Mesothelial cell of epicardium (in vitro differentiated cells): ENCODE data around the gene KDM4B. TPM values are rescaled to one million over a fixed set of nuclear protein-coding genes. Genes with fewer than 3 reads are reported as not detected.

ENCODE experiments used
- DNase-seq, 2 experiments: peaks; one replicate each; pipeline ENCODE4 v3.0.0; 2021; ENCODE audit warnings: low spot score in 2 of 2; ENCODE audit not compliant: unreplicated experiment in 2 of 2
- H3K27ac Mint-ChIP-seq: 2 replicates; pipeline ENCODE4 v1.8.0; 2021; ENCODE audit warnings: mixed read lengths
- H3K27me3 Mint-ChIP-seq: 2 replicates; pipeline ENCODE4 v1.8.0; 2021; ENCODE audit warnings: low read depth, mixed read lengths
- H3K36me3 Mint-ChIP-seq: 2 replicates; pipeline ENCODE4 v1.8.0; 2021; ENCODE audit warnings: mixed read lengths
- H3K4me1 Mint-ChIP-seq: 2 replicates; pipeline ENCODE4 v1.8.0; 2021; ENCODE audit warnings: mixed read lengths
- H3K4me3 Mint-ChIP-seq: 2 replicates; pipeline ENCODE4 v1.8.0; 2021; ENCODE audit warnings: mild to moderate bottlenecking, moderate library complexity, mixed read lengths
- H3K9me3 Mint-ChIP-seq: 2 replicates; pipeline ENCODE4 v1.8.0; 2021; ENCODE audit warnings: mixed read lengths
- CTCF ChIP-seq: fragments of 200-600 bp; sonication (generic); IDR thresholded peaks from one replicate; pipeline ENCODE4 v1.5.0; 2021; ENCODE audit warnings: antibody characterized with exemption; ENCODE audit not compliant: unreplicated experiment
- total RNA-seq: library from RNA; stranded (reverse); gene quantifications from 3 replicates; pipeline ENCODE4 v1.2.1, GENCODE V29; 2021

The KDM4B gene
- total RNA-seq, 1 donor from 2014 or later: 80.5 TPM

- Mint-ChIP-seq H3K9me3 (peaks cover 20% of the 10 kb centered on the region), H3K4me1 (peaks cover 8% of the 10 kb centered on the region), H3K27me3 (no peaks in the 10 kb centered on the region), H3K27ac (no peak overlapping the region), H3K4me3 (no peak overlapping the region), H3K36me3 (peaks cover 45% of the 10 kb centered on the region)
- DNase-seq: no peak
- TF ChIP-seq CTCF: no peak
These were observed 130.8 kb downstream of the KDM4B start for GRCh38 chr19:5099701-5100221.

GRCh38 chr19:5101871-5102270 lies 133.0 kb downstream of the KDM4B start:
- TF ChIP-seq CTCF: no peak
- H3K27ac Mint-ChIP-seq: no peak overlapping the region

DNA sequence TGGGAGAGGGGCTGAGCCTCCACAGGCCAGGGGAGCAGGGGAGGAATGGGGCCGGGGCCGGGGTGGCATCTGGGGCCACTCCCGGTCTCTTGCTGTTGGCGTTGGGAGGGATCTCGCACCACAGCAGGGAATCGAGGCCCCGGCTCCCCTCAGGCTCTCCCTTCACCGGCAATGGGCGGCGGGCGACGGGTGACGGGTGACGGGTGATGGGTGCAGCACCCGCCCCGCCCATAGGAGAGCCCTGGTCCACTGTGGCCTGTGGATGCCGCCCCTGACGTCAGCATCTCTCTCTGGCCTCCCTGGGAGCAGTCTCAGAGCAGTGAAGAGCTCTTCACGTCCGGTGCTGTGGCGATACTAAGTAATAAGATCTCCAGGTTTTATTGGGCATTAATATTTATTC lies 133.6 kb downstream of the KDM4B start:
- no peak overlapping the region for H3K4me3 Mint-ChIP-seq
- H3K4me1 Mint-ChIP-seq: peaks cover 8% of the 10 kb centered on the region
- no peaks in the 10 kb centered on the region for H3K27me3 Mint-ChIP-seq
- peaks cover 20% of the 10 kb centered on the region for H3K9me3 Mint-ChIP-seq
- DNase-seq: no peak
- no peak for TF ChIP-seq CTCF
- peaks cover 39% of the 10 kb centered on the region for H3K36me3 Mint-ChIP-seq
- H3K27ac Mint-ChIP-seq: no peak overlapping the region

More at GRCh38 chr19:5101871-5102270, 133.0 kb downstream of the KDM4B start:
- Mint-ChIP-seq H3K9me3 (peaks cover 20% of the 10 kb centered on the region), H3K4me1 (peaks cover 8% of the 10 kb centered on the region), H3K36me3 (peaks cover 45% of the 10 kb centered on the region), H3K4me3 (no peak overlapping the region), H3K27me3 (no peaks in the 10 kb centered on the region)
- no peak for DNase-seq

GRCh38 chr19:5103061-5103701 lies 134.3 kb downstream of the KDM4B start:
- no peak for TF ChIP-seq CTCF
- H3K27me3 Mint-ChIP-seq: no peaks in the 10 kb centered on the region
- H3K4me1 Mint-ChIP-seq: peaks cover 8% of the 10 kb centered on the region
- H3K27ac Mint-ChIP-seq: no peak overlapping the region
- DNase-seq: no peak
- peaks cover 34% of the 10 kb centered on the region for H3K36me3 Mint-ChIP-seq
- peaks cover 20% of the 10 kb centered on the region for H3K9me3 Mint-ChIP-seq
- H3K4me3 Mint-ChIP-seq: no peak overlapping the region

DNA sequence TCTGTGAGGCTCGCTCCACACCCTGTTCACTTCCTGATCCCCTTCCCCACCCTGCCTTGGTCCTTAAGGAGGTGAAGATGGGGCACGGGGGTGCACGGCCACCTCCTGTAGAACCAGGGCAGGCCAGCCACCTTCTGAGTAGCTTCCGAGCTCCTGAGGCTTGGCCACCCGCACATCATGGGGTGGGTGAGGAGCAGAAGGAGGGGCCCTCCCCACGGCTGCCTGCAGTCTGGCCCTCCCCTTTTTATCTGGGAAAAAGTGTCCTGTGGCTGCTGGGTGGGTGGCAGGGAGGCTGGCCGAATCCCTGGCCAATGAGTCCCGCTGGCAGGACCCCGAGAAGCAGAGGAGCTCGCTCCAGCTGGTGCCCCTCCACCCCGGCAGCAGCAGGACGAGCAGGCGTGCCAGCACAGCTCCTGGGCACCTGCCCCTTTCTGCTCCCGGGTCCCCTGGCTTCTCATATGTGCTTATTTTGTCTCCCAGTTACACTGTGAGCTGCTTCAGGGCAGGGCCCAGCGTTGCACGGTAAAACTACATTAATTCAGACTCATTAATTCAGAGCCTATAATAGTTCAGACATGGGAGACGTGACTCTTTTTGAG lies 135.0 kb downstream of the KDM4B start:
- H3K36me3 Mint-ChIP-seq: peaks cover 26% of the 10 kb centered on the region

More for the DNA sequence above, 135.0 kb downstream of the KDM4B start:
- H3K4me3 Mint-ChIP-seq: no peak overlapping the region
- H3K27me3 Mint-ChIP-seq: no peaks in the 10 kb centered on the region
- H3K27ac Mint-ChIP-seq: no peak overlapping the region
- peaks cover 17% of the 10 kb centered on the region for H3K9me3 Mint-ChIP-seq
- peaks cover 8% of the 10 kb centered on the region for H3K4me1 Mint-ChIP-seq
- no peak for DNase-seq
- TF ChIP-seq CTCF: no peak
